ENCODE measurements around the gene HTR3D.

DNA sequence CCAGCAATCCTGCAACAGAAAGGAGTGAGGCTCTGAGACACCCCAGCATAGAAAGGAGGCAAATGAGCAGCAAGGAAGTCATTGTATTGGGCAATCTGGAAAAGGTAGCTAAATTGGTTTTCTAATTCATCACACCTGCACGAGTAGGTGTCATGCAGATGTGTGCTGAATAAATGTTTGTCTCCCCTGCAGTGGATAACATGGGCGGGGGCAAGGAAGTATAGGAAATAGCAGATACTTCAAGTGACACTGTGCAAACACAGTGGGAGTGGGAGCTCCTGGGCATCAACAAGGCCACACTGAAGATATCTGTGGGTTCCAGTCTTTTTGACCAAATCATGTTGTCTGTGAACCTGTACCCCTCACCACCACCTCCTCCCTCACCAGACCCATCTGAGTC, 50.9 kb downstream of the HTR3D start:
- TF ChIP-seq, protein P1, sequence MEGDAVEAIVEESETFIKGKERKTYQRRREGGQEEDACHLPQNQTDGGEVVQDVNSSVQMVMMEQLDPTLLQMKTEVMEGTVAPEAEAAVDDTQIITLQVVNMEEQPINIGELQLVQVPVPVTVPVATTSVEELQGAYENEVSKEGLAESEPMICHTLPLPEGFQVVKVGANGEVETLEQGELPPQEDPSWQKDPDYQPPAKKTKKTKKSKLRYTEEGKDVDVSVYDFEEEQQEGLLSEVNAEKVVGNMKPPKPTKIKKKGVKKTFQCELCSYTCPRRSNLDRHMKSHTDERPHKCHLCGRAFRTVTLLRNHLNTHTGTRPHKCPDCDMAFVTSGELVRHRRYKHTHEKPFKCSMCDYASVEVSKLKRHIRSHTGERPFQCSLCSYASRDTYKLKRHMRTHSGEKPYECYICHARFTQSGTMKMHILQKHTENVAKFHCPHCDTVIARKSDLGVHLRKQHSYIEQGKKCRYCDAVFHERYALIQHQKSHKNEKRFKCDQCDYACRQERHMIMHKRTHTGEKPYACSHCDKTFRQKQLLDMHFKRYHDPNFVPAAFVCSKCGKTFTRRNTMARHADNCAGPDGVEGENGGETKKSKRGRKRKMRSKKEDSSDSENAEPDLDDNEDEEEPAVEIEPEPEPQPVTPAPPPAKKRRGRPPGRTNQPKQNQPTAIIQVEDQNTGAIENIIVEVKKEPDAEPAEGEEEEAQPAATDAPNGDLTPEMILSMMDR (IDR thresholded peaks at IDR 0.05) = no peak
- no peak for TF ChIP-seq POLR2A (IDR thresholded peaks at IDR 0.05)

Measured in breast epithelium (tissue), 3 donors.